K562 (cell line): Measurements from ENCODE around the gene KRTAP5-1. TPM values are rescaled to one million over a fixed set of nuclear protein-coding genes. Genes with fewer than 3 reads are reported as not detected.

Source experiments
- ATAC-seq: fragments of 200-7000 bp; cut with Tn5 transposase; 3 replicates; pipeline ENCODE4 v1.9.1; 2020; ENCODE audit warnings: moderate library complexity
- BruUV-seq: library from RNA; stranded (reverse); fragments of 400-500 nt; replicated peaks from 2 replicates; lab custom pipeline; 2021; lab: Mats Ljungman, UMichigan
- CTCF ChIA-PET: fragments of 300-600 bp; formaldehyde crosslinking; extraction: SDS; loops from one replicate; lab custom pipeline; 2021; ENCODE audit warnings: low intra/inter-chr PET ratio; lab: Yijun Ruan, JAX
- POLR2A ChIA-PET: fragments of 300-600, 350-650 bp; sonication (Branson Sonifier 250); formaldehyde crosslinking; extraction: SDS; loops from one replicate; lab custom pipeline; 2021; ENCODE audit warnings: antibody characterized with exemption, inconsistent platforms; lab: Yijun Ruan, JAX
- DNase-seq, 4 experiments: peaks; one replicate each; pipeline versions ENCODE4 v3.0.0 to v3.0.0-alpha.2; 2011 to 2018; ENCODE audit warnings: low spot score in 3 of 4, mixed read lengths in 3 of 4; ENCODE audit errors: extremely low read depth in 1 of 4
- FAIRE-seq: peaks from 2 replicates; lab custom pipeline; 2011; peaks lifted over from hg19 to GRCh38; lab: Jason Lieb, UNC
- H2AFZ ChIP-seq: 2 replicates; pipeline ENCODE4 v1.6.0; 2011; ENCODE audit warnings: low read depth, low read length, control low read depth, inconsistent platforms
- H3K27ac ChIP-seq: fragments of 200-600 bp; 3 replicates; pipeline ENCODE4 v1.8.0; 2011; ENCODE audit warnings: low read depth, mild to moderate bottlenecking, control low read depth, inconsistent platforms, low read length, moderate library complexity, mixed read lengths; ENCODE audit errors: extremely low read depth
- H3K27me3 ChIP-seq, 2 experiments: fragments of 300-600 bp in 1 of 2; 2 replicates in 1 of 2; 3 replicates in 1 of 2; pipeline versions ENCODE4 v1.6.0 to v1.8.0; 2011; ENCODE audit warnings: inconsistent platforms in 2 of 2, low read length in 2 of 2, mild to moderate bottlenecking in 1 of 2, mixed read lengths in 1 of 2, moderate library complexity in 1 of 2; ENCODE audit not compliant: control insufficient read depth in 2 of 2, insufficient read depth in 2 of 2
- H3K36me3 ChIP-seq: fragments of 300-600 bp; 3 replicates; pipeline ENCODE4 v1.8.0; 2011; ENCODE audit warnings: mild to moderate bottlenecking, low read length, inconsistent platforms; ENCODE audit not compliant: control insufficient read depth, insufficient read depth
- H3K4me1 ChIP-seq, 2 experiments: fragments of 200-600 bp in 1 of 2; replicated peaks in 1 of 2; 2 replicates in 1 of 2; 3 replicates in 1 of 2; pipeline versions ENCODE4 v1.5.1 to v1.8.0; 2011; ENCODE audit warnings: inconsistent platforms in 2 of 2, low read length in 2 of 2, mild to moderate bottlenecking in 1 of 2, mixed read lengths in 1 of 2, moderate library complexity in 1 of 2; ENCODE audit not compliant: control insufficient read depth in 2 of 2, insufficient read depth in 2 of 2
- H3K4me2 ChIP-seq: 2 replicates; pipeline ENCODE4 v1.6.1; 2011; ENCODE audit warnings: low read length, control low read depth, inconsistent platforms, mixed read lengths; ENCODE audit not compliant: insufficient read depth
- H3K4me3 ChIP-seq: fragments of 200-600 bp; sonication (generic), shearing (Covaris generic); 2 replicates; pipeline ENCODE4 v1.5.1; 2016; ENCODE audit warnings: control low read depth, inconsistent platforms
- H3K79me2 ChIP-seq: fragments of 200-600 bp; 3 replicates; pipeline ENCODE4 v1.8.0; 2011; ENCODE audit warnings: low read length, inconsistent platforms; ENCODE audit not compliant: control insufficient read depth, insufficient read depth
- H3K9ac ChIP-seq, 2 experiments: 2 replicates each; pipeline versions ENCODE4 v1.6.0 to v1.6.1; 2011; ENCODE audit warnings: low read depth in 2 of 2, low read length in 2 of 2, control low read depth in 1 of 2, inconsistent platforms in 1 of 2, mild to moderate bottlenecking in 1 of 2, mixed read lengths in 1 of 2; ENCODE audit not compliant: insufficient read depth in 1 of 2
- H3K9me1 ChIP-seq: one replicate; pipeline ENCODE4 v1.6.0; 2011; ENCODE audit warnings: inconsistent platforms, mild to moderate bottlenecking, low read length, moderate library complexity; ENCODE audit not compliant: control insufficient read depth, insufficient read depth
- H3K9me3 ChIP-seq: replicated peaks from 2 replicates; pipeline ENCODE4 v1.5.1; 2011; ENCODE audit warnings: low read depth, low read length, inconsistent platforms; ENCODE audit not compliant: control insufficient read depth, insufficient read depth
- H4K20me1 ChIP-seq: replicated peaks from 2 replicates; pipeline ENCODE4 v1.6.1; 2011; ENCODE audit warnings: low read length, inconsistent platforms, mixed read lengths; ENCODE audit not compliant: control insufficient read depth, insufficient read depth
- BRD4 ChIP-seq: fragments of 200-600 bp; sonication (generic); IDR thresholded peaks from 2 replicates; pipeline ENCODE4 v1.6.1; 2017; ENCODE audit warnings: inconsistent platforms
- CTBP1 ChIP-seq: fragments of 450-650 bp; IDR thresholded peaks from 2 replicates; pipeline ENCODE4 v1.6.1; 2016; ENCODE audit warnings: borderline replicate concordance
- FOXK2 ChIP-seq, 2 experiments: fragments of 450-650 bp; IDR thresholded peaks in 1 of 2; conservative IDR thresholded peaks in 1 of 2; 2 replicates each; pipeline ENCODE4 v1.6.1; 2016; ENCODE audit warnings: low read depth in 2 of 2, mild to moderate bottlenecking in 1 of 2
- HOXB6 ChIP-seq: fragments of 250-450 bp; sonication (Bioruptor Pico); IDR thresholded peaks from 2 replicates; pipeline ENCODE4 v1.5.1; 2022; ENCODE audit warnings: mild to moderate bottlenecking, borderline replicate concordance
- KLF1 ChIP-seq: fragments of 450-650 bp; IDR thresholded peaks from 2 replicates; pipeline ENCODE4 v1.6.1; 2016; ENCODE audit warnings: missing genetic modification characterization, missing compliant biosample characterization
- SNRNP70 ChIP-seq: fragments of 200-400 bp; formaldehyde crosslinking; optimal IDR thresholded peaks from 2 replicates; pipeline ENCODE3; 2017; ENCODE audit warnings: low read depth, low read length
- TCFL5 ChIP-seq: fragments of 250-450 bp; sonication (Bioruptor Pico); conservative IDR thresholded peaks from 2 replicates; pipeline ENCODE4 v1.6.1; 2021; ENCODE audit warnings: mild to moderate bottlenecking, moderate library complexity, matching md5 sums
- WGBS: fragments of 100-300 bp; shearing (Covaris generic); methylation state at CpG from one replicate; pipeline ENCODE4 v1.1.6; 2016; ENCODE audit warnings: low coverage, mixed read lengths; ENCODE audit not compliant: insufficient coverage; ENCODE audit errors: missing lambda C conversion rate; 5-methylcytosine and 5-hydroxymethylcytosine counted together
- in situ Hi-C: fragments of 300-500 bp; cut with MboI; formaldehyde crosslinking; loops from 4 replicates; pipeline ENCODE4 v1.15.0; 2018; ENCODE audit warnings: inconsistent platforms, mixed read lengths
- intact Hi-C: fragments of 100-400 bp; cut with micrococcal nuclease; formaldehyde crosslinking; loops from 2 replicates; pipeline ENCODE4 v1.14.2; 2022
- polyA plus RNA-seq, 8 experiments: library from polyadenylated mRNA; depleted of rRNA in 4 of 8; stranded (reverse) in 5 of 8; unstranded in 3 of 8; fragments of >200 nt; fragmentation: Nextera tagmentation in 2 of 8; fragmentation: Illumina TruSeq in 1 of 8; extraction: Ambion mirVana in 2 of 8; extraction: Trizol in 1 of 8; gene quantifications; 2 replicates each; pipeline versions ENCODE4 v1.2.1 to v1.2.3, GENCODE V29; 2011 to 2014; ENCODE audit warnings: inconsistent platforms in 1 of 8, missing spikeins in 1 of 8
- total RNA-seq, 7 experiments: library from RNA; depleted of rRNA in 6 of 7; stranded (reverse); fragments of >200 nt in 6 of 7; fragmentation: Illumina TruSeq in 2 of 7; extraction: Trizol in 2 of 7; gene quantifications; 2 replicates each; pipeline versions ENCODE4 v1.2.1 to v1.2.3, GENCODE V29; 2011 to 2021; ENCODE audit warnings: low replicate concordance in 1 of 7
- TF ChIP-seq, protein P1 (sequence below), 2 experiments: fragments of 450-650 bp in 1 of 2; sonication (generic) in 1 of 2; formaldehyde crosslinking in 1 of 2; IDR thresholded peaks; 2 replicates each; pipeline versions ENCODE4 v1.7.1 to v1.9.0; 2016 to 2022; ENCODE audit warnings: inconsistent platforms in 1 of 2, mild to moderate bottlenecking in 1 of 2, missing genetic modification reagents in 1 of 2

KRTAP5-1 gene
- total and polyA plus RNA-seq, 9 of the 15 experiments (the other 6 are each of a cell fraction or from before 2014, with no cell fraction given): not detected

DNA sequence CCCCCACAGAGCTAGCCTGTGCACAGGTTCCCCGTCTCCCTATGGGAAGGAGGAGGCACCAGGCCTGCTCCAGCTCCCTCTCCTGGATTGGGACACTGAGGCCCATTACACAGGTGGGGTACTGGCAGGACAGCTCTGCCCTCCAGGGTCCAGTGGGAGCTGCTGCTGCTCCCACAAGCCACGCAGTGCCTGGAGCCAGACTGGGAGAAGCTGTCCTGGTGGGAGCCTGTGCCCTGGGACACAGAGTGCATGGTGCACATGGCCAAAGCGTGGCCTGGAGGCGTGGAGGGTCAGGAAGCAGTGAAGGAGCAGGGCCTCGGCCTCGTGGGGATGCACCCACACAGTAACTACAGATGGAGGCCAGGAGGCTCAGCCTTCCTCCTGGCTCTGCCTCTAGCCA, 40.5 kb downstream of the KRTAP5-1 start:
- in situ Hi-C loops: no loop called here
- no peak for ATAC-seq
- FAIRE-seq: no peak
- H3K27ac ChIP-seq: no peak overlapping the region
- intact Hi-C loops: no loop called here
- no TSS peak for BruUV-seq
- peaks cover 3% of the 10 kb centered on the region; the same call in 1 of the 2 replicates for H4K20me1 ChIP-seq
- WGBS: 16% methylated on average over 6 of the region's 6 CpGs
- H3K9me1 ChIP-seq: no peaks in the 10 kb centered on the region
- no peaks in the 10 kb centered on the region for H3K36me3 ChIP-seq
- peak overlapping the region in 1 of 2 experiments; percentile 45; a peak in 1 of 4 replicates for H3K9ac ChIP-seq
- ChIA-PET CTCF (interaction anchor here (3.1 kb wide), 1 partner anchor 30 kb away, joined by 19 read pairs; no protein-coding TSS in a partner anchor), POLR2A (interaction anchor here (1.8 kb wide), 1 partner anchor 25 kb away, joined by 3 read pairs; no protein-coding TSS in a partner anchor)
- no peaks in the 10 kb centered on the region for H3K9me3 ChIP-seq
- H3K4me3 ChIP-seq: no peak overlapping the region
- no peaks in the 10 kb centered on the region for H3K79me2 ChIP-seq
- no peak overlapping the region for H3K4me2 ChIP-seq
- peaks cover 4 to 64% of the 10 kb centered on the region in 2 experiments for H3K4me1 ChIP-seq
- no peak for TF ChIP-seq CTBP1
- no peak for TF ChIP-seq HOXB6 (CRISPR knock-in tag)
- no peak for TF ChIP-seq TCFL5 (CRISPR knock-in tag)
- no peak for TF ChIP-seq KLF1 (tag)
- TF ChIP-seq, protein P1, sequence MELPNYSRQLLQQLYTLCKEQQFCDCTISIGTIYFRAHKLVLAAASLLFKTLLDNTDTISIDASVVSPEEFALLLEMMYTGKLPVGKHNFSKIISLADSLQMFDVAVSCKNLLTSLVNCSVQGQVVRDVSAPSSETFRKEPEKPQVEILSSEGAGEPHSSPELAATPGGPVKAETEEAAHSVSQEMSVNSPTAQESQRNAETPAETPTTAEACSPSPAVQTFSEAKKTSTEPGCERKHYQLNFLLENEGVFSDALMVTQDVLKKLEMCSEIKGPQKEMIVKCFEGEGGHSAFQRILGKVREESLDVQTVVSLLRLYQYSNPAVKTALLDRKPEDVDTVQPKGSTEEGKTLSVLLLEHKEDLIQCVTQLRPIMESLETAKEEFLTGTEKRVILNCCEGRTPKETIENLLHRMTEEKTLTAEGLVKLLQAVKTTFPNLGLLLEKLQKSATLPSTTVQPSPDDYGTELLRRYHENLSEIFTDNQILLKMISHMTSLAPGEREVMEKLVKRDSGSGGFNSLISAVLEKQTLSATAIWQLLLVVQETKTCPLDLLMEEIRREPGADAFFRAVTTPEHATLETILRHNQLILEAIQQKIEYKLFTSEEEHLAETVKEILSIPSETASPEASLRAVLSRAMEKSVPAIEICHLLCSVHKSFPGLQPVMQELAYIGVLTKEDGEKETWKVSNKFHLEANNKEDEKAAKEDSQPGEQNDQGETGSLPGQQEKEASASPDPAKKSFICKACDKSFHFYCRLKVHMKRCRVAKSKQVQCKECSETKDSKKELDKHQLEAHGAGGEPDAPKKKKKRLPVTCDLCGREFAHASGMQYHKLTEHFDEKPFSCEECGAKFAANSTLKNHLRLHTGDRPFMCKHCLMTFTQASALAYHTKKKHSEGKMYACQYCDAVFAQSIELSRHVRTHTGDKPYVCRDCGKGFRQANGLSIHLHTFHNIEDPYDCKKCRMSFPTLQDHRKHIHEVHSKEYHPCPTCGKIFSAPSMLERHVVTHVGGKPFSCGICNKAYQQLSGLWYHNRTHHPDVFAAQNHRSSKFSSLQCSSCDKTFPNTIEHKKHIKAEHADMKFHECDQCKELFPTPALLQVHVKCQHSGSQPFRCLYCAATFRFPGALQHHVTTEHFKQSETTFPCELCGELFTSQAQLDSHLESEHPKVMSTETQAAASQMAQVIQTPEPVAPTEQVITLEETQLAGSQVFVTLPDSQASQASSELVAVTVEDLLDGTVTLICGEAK (IDR thresholded peaks at IDR 0.05): no peak
- TF ChIP-seq, protein P1 (CRISPR knock-in tag; IDR thresholded peaks at IDR 0.05): no peak
- TF ChIP-seq BRD4: no peak
- TF ChIP-seq SNRNP70: no peak
- TF ChIP-seq FOXK2 (conservative IDR thresholded peaks at IDR 0.05 in 1 of 2, IDR thresholded peaks at IDR 0.05 in 1 of 2; ENCODE audit: low read depth in 2 of 2): no peak
- peaks cover 0 to 5% of the 10 kb centered on the region in 2 experiments; a peak in 1 of 5 replicates for H3K27me3 ChIP-seq
- no peak overlapping the region for H2AFZ ChIP-seq
- DNase-seq: no peak
